Measurements from ENCODE around the gene CLCN7.

GRCh38 chr16:1439058-1439698 is 35.6 kb downstream of the CLCN7 start:
- no peak for TF ChIP-seq POLR2A (IDR thresholded peaks at IDR 0.05; ENCODE audit: low read length)
- TF ChIP-seq GATA1 (IDR thresholded peaks at IDR 0.05; ENCODE audit: low read depth, low read length), result no peak
